ENCODE measurements around the gene SLC9B2. TPM values are rescaled to one million over a fixed set of nuclear protein-coding genes. Genes with fewer than 3 reads are reported as not detected.

SLC9B2 gene
- total RNA-seq, 2 experiments from 2014 or later: 21.1 to 21.7 TPM

DNA sequence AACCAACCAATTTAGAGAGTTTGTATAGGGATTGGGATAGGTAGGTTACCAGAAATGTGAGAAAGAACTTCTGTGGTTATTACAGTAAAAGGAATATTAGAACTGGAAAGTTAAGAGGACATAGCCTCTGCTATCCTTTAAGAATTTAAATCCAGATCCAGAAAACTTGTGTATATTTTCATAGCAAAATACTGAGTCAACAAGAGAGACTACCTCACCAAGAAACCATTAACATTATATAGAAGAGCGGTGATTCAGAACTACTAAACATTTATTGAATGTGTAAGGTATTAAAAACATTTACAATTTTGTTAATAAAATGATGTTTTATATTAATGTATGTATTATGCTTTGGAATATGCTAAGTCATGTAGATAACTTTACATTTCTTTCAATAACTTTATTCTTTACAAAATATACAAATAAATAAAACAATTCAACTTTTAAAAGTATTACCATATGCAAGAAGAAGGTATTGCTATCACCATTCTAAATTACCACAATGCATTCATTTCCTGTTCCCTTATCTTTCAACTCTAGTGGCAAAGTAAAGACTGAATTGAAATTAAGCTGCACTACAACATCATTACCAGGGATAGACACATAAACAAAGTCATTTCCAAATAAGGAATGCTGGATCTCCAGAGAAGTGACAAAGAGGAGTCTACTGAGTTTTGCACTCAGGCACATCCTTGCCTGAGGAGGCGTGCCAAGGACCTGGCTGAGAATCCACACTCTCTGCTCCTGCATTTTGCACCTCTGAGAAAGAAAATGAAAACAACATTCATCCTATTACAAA, 29.2 kb upstream of the SLC9B2 start:
- Mint-ChIP-seq H3K36me3 (ENCODE audit: low read depth) (no peaks in the 10 kb centered on the region), H3K27me3 (no peaks in the 10 kb centered on the region), H3K4me1 (ENCODE audit: low read depth) (peaks cover 3% of the 10 kb centered on the region), H3K9me3 (no peaks in the 10 kb centered on the region), H3K4me3 (no peak overlapping the region), H3K27ac (no peak overlapping the region)
- intact Hi-C loops (cut with DNase I, micrococcal nuclease): no loop called here
- H3K4me3 ChIP-seq (ENCODE audit: low read length): no peak overlapping the region
- no peak overlapping the region for H3K27ac ChIP-seq (ENCODE audit: low read depth in 1 of 2, low read length in 2 of 2)
- TF ChIP-seq, protein P1, sequence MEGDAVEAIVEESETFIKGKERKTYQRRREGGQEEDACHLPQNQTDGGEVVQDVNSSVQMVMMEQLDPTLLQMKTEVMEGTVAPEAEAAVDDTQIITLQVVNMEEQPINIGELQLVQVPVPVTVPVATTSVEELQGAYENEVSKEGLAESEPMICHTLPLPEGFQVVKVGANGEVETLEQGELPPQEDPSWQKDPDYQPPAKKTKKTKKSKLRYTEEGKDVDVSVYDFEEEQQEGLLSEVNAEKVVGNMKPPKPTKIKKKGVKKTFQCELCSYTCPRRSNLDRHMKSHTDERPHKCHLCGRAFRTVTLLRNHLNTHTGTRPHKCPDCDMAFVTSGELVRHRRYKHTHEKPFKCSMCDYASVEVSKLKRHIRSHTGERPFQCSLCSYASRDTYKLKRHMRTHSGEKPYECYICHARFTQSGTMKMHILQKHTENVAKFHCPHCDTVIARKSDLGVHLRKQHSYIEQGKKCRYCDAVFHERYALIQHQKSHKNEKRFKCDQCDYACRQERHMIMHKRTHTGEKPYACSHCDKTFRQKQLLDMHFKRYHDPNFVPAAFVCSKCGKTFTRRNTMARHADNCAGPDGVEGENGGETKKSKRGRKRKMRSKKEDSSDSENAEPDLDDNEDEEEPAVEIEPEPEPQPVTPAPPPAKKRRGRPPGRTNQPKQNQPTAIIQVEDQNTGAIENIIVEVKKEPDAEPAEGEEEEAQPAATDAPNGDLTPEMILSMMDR (IDR thresholded peaks at IDR 0.05): no peak
- CTCF ChIA-PET: no interaction called here
- ATAC-seq (ENCODE audit: poor library complexity): no peak
- no peaks in the 10 kb centered on the region for H3K27me3 ChIP-seq (ENCODE audit: control insufficient read depth in 1 of 2, insufficient read depth in 2 of 2, low read length in 2 of 2)
- H3K9me3 ChIP-seq (ENCODE audit: control insufficient read depth in 1 of 2, insufficient read depth in 1 of 2, low read length in 2 of 2): no peaks in the 10 kb centered on the region
- POLR2A ChIA-PET: no interaction called here
- DNase-seq: no peak
- no peaks in the 10 kb centered on the region for H3K36me3 ChIP-seq (ENCODE audit: insufficient read depth, low read length)
- H3K4me1 ChIP-seq (ENCODE audit: insufficient read depth, low read length): peaks cover 2% of the 10 kb centered on the region

DNA sequence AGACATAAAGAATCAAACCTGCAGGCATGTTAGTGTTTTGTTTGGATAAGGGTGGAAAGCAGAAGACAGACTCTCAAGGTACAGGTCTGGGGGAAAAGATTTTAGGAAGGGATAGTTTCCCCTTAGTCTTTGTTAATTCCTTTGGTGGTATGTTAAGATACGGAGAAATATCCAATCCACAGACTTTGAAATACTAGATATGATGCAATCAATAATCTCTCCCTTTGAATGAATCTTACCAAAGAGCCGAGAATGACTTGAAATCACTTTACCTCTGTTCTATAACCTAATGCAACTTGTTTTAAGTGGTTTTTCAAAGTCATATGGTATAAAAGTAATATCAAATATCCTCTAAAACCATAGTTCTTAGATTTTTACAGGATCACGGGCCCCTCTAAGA, 28.3 kb upstream of the SLC9B2 start:
- ChIA-PET CTCF (no interaction called here), POLR2A (interaction anchor here (1.4 kb wide), 1 partner anchor 28 kb away, joined by 3 read pairs; no protein-coding TSS in a partner anchor)
- H3K27ac ChIP-seq (ENCODE audit: low read depth in 1 of 2, low read length in 2 of 2): no peak overlapping the region
- Mint-ChIP-seq H3K36me3 (ENCODE audit: low read depth) (no peaks in the 10 kb centered on the region), H3K27me3 (no peaks in the 10 kb centered on the region), H3K27ac (no peak overlapping the region), H3K4me1 (ENCODE audit: low read depth) (peaks cover 3% of the 10 kb centered on the region), H3K4me3 (no peak overlapping the region), H3K9me3 (no peaks in the 10 kb centered on the region)
- TF ChIP-seq, protein P1 (IDR thresholded peaks at IDR 0.05): no peak
- ATAC-seq (ENCODE audit: poor library complexity): no peak
- intact Hi-C loops (cut with DNase I, micrococcal nuclease): loop anchor here in 1 of 2 experiments (5.0 kb wide), 2 partner anchors 97 to 653 kb away; no protein-coding TSS in a partner anchor
- H3K36me3 ChIP-seq (ENCODE audit: insufficient read depth, low read length): no peaks in the 10 kb centered on the region
- no peaks in the 10 kb centered on the region for H3K9me3 ChIP-seq (ENCODE audit: control insufficient read depth in 1 of 2, insufficient read depth in 1 of 2, low read length in 2 of 2)
- DNase-seq: no peak
- H3K27me3 ChIP-seq (ENCODE audit: control insufficient read depth in 1 of 2, insufficient read depth in 2 of 2, low read length in 2 of 2): no peaks in the 10 kb centered on the region
- H3K4me1 ChIP-seq (ENCODE audit: insufficient read depth, low read length): peaks cover 2% of the 10 kb centered on the region
- no peak overlapping the region for H3K4me3 ChIP-seq (ENCODE audit: low read length)

DNA sequence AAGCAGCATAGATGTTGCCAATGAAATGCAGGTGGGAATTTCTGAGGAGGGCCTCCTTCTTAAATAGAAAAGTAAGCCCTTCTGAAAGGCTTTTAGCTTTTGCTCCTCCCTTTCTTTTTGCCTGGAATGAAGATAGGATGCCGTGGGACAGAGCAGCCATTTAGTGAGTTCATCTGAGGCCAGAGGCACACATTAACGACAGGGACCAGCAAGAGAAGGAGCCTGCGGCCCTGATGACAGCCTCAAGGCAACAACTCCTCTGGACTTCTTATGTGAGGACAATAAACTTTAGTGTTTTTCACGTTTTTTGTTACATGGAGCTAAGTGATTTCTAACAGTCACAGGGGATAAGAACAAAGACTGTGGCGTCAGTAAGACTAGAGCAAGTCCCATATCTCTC, 24.1 kb upstream of the SLC9B2 start:
- H3K9me3 ChIP-seq (ENCODE audit: control insufficient read depth in 1 of 2, insufficient read depth in 1 of 2, low read length in 2 of 2): no peaks in the 10 kb centered on the region
- intact Hi-C loops (cut with DNase I, micrococcal nuclease): loop anchor here in 1 of 2 experiments (5.0 kb wide), 2 partner anchors 102 to 648 kb away; no protein-coding TSS in a partner anchor
- no peak overlapping the region for H3K27ac Mint-ChIP-seq
- H3K4me1 Mint-ChIP-seq (ENCODE audit: low read depth): peaks cover 33% of the 10 kb centered on the region
- DNase-seq: no peak
- no peaks in the 10 kb centered on the region for H3K27me3 Mint-ChIP-seq
- no peak overlapping the region for H3K4me3 Mint-ChIP-seq
- TF ChIP-seq, protein P1 (IDR thresholded peaks at IDR 0.05): no peak
- ChIA-PET POLR2A (interaction anchor here (0.8 to 1.5 kb wide), 2 partner anchors 10 to 25 kb away, joined by 3 to 8 read pairs; no protein-coding TSS in a partner anchor), CTCF (interaction anchor here (3.2 kb wide), 1 partner anchor 10 kb away, joined by 14 read pairs; no protein-coding TSS in a partner anchor)
- H3K36me3 Mint-ChIP-seq (ENCODE audit: low read depth): no peaks in the 10 kb centered on the region
- H3K27ac ChIP-seq (ENCODE audit: low read depth in 1 of 2, low read length in 2 of 2): no peak overlapping the region
- H3K4me1 ChIP-seq (ENCODE audit: insufficient read depth, low read length): peaks cover 14% of the 10 kb centered on the region
- H3K4me3 ChIP-seq (ENCODE audit: low read length): no peak overlapping the region
- H3K36me3 ChIP-seq (ENCODE audit: insufficient read depth, low read length): no peaks in the 10 kb centered on the region
- no peaks in the 10 kb centered on the region for H3K27me3 ChIP-seq (ENCODE audit: control insufficient read depth in 1 of 2, insufficient read depth in 2 of 2, low read length in 2 of 2)
- no peak for ATAC-seq (ENCODE audit: poor library complexity)
- no peaks in the 10 kb centered on the region for H3K9me3 Mint-ChIP-seq

All from CD4-positive, alpha-beta T cell (primary cell).